Nephron (organoid): ENCODE results near the gene JMJD1C.

ENCODE experiments used
- H3K27ac Mint-ChIP-seq, 3 experiments: 2 replicates each; pipeline ENCODE4 v1.8.0; 2020; ENCODE audit warnings: mixed read lengths in 3 of 3, mild to moderate bottlenecking in 2 of 3, moderate library complexity in 1 of 3
- H3K27me3 Mint-ChIP-seq: 2 replicates; pipeline ENCODE4 v1.8.0; 2021; ENCODE audit warnings: low read depth, mild to moderate bottlenecking, moderate library complexity, mixed read lengths
- H3K36me3 Mint-ChIP-seq: 2 replicates; pipeline ENCODE4 v1.8.0; 2020; ENCODE audit warnings: low read depth, mixed read lengths
- H3K4me1 Mint-ChIP-seq: 2 replicates; pipeline ENCODE4 v1.8.0; 2020; ENCODE audit warnings: mixed read lengths
- H3K4me3 Mint-ChIP-seq, 3 experiments: 2 replicates each; pipeline ENCODE4 v1.8.0; 2020; ENCODE audit warnings: mild to moderate bottlenecking in 3 of 3, mixed read lengths in 3 of 3, moderate library complexity in 2 of 3
- H3K9me3 Mint-ChIP-seq: 2 replicates; pipeline ENCODE4 v1.8.0; 2020; ENCODE audit warnings: mixed read lengths
- CTCF ChIP-seq, 3 experiments: fragments of 200-600 bp; sonication (generic); IDR thresholded peaks; one replicate each; pipeline ENCODE4 v1.5.0; 2021; ENCODE audit warnings: antibody characterized with exemption in 3 of 3; ENCODE audit not compliant: unreplicated experiment in 3 of 3

The JMJD1C gene

DNA sequence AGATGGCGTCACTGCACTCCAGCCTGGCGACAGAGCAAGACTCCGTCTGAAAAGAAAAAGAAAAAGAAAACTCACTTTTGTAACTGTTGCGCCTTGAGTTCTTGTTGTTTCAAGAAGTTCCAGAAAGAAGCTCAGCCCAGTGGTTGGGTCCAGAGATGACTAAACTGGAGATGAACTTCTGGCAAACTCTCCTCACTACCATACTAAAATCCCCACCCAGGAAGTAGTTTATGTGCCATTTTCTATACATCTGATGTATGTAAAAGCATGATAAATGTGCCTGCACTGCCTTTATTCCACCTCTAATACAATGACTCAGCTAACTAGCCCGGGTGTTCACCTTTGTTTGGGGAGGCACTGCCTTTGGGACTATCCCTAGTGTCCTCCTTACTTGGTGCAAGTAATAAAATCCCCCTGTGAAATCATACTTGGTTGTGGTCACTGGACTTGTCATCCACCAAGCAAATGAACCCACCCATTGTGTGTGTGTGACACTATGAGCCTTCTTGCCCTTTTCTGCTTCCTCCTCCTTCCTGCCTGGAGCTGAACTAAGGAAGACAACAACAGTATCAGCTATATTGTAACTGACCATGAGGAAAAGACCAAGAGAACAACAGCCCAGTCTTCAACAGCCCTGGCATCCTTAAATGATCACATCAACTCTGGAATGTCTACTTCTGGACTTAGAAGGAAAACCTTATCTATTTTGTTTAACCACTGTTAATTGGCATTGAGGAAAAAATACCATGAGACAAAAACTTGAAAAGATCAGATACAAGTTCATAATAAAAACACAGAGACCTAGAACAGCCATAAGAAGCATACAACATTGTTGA is 33.6 kb downstream of the JMJD1C start:
- H3K4me3 Mint-ChIP-seq, result no peak overlapping the region
- H3K27ac Mint-ChIP-seq, result peak overlapping the region in 1 of 3 experiments; percentile 33
- H3K9me3 Mint-ChIP-seq, result no peaks in the 10 kb centered on the region
- H3K36me3 Mint-ChIP-seq, result peaks cover 20% of the 10 kb centered on the region
- H3K27me3 Mint-ChIP-seq, result no peaks in the 10 kb centered on the region
- peaks cover 45% of the 10 kb centered on the region for H3K4me1 Mint-ChIP-seq
- no peak for TF ChIP-seq CTCF (IDR thresholded peaks at IDR 0.05; ENCODE audit: unreplicated experiment in 3 of 3)

DNA sequence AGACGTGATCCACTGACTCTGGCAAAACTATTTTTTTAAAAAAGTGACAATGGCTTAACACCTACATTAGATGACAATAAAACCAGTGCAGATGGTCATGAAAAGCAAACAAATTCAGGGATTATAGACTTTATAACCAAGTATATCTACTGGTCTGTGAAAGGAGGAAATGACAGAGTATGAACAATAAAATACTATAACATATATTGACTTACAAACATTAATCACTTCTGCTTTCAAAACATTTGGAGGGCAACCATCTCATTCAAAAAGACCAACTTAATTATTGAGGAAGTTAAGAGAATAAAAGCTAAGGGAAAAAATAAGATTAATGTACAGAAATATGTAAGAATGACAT is 34.8 kb downstream of the JMJD1C start:
- H3K27me3 Mint-ChIP-seq, result no peaks in the 10 kb centered on the region
- H3K9me3 Mint-ChIP-seq, result no peaks in the 10 kb centered on the region
- TF ChIP-seq CTCF (IDR thresholded peaks at IDR 0.05; ENCODE audit: unreplicated experiment in 3 of 3), result no peak
- H3K27ac Mint-ChIP-seq, result peak overlapping the region in 1 of 3 experiments; percentile 73
- peaks cover 45% of the 10 kb centered on the region for H3K4me1 Mint-ChIP-seq
- H3K36me3 Mint-ChIP-seq, result peaks cover 20% of the 10 kb centered on the region
- H3K4me3 Mint-ChIP-seq, result no peak overlapping the region

DNA sequence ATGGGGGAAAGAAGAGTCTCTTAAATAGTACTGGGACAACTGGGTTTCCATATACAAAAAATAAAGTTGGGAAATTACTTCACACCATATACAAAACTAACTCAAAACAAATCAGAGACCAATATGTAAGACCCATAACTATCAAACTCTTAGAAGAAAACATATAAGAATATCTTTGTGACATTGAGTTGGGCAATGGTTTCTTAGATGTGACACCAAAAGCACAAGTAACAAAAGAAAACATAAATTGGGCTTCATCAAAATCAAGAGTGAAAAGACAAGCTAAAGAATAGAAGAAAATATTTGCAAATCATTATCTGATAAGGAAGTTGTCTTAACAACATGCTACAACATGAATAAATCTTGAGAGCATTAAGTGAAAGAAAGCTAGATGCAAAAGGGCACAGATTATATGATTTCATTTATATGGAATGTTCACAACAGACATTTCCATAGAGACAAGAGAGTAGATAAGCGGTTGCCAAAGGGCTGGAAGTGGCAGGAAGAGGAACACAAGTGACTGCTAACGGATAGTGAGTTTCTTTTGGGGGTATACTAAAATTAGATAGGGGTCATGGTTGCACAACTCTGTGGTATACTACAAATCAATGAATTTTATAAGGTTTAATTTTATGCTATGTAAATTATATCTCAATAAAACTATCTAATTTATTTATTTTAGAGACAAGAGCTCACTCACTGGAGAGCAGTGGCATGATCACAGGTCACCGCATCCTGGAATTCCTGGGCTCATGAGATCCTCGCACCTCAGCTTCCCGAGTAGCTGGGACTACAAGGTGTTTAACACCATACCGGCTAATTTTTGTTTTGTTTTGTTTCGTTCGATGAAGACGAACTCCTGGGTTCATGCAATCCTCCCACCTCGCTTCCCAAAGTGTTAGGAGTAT is 35.4 kb downstream of the JMJD1C start:
- Mint-ChIP-seq H3K27me3 (no peaks in the 10 kb centered on the region), H3K36me3 (peaks cover 20% of the 10 kb centered on the region), H3K27ac (peak overlapping the region; percentile 4 to 73 (median 58)), H3K9me3 (no peaks in the 10 kb centered on the region), H3K4me3 (no peak overlapping the region), H3K4me1 (peaks cover 45% of the 10 kb centered on the region)
- no peak for TF ChIP-seq CTCF (IDR thresholded peaks at IDR 0.05; ENCODE audit: unreplicated experiment in 3 of 3)

DNA sequence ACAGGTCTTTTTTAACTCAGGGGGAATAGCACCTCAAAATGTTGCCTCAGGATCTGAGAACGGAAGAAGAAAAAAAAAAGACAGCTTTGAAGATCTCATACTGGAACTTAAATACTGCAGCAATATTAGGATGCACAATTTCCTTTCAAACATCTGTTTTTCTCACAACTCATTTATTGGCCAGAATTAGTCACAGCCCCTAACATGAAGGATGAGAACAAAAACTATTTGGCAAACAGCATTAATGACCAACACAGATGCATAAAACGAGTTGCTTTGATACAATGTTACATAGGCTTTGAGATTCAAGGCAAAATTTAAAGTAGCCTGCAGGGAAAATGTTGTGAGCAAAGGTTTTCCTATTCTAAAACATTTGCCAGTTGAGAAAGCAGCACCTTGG is 36.5 kb downstream of the JMJD1C start:
- Mint-ChIP-seq H3K9me3 (no peaks in the 10 kb centered on the region), H3K27ac (peak overlapping the region in 2 of 3 experiments; percentile 21 to 73), H3K4me3 (no peak overlapping the region), H3K27me3 (no peaks in the 10 kb centered on the region), H3K4me1 (peaks cover 36% of the 10 kb centered on the region), H3K36me3 (peaks cover 20% of the 10 kb centered on the region)
- TF ChIP-seq CTCF (IDR thresholded peaks at IDR 0.05; ENCODE audit: unreplicated experiment in 3 of 3), result no peak

DNA sequence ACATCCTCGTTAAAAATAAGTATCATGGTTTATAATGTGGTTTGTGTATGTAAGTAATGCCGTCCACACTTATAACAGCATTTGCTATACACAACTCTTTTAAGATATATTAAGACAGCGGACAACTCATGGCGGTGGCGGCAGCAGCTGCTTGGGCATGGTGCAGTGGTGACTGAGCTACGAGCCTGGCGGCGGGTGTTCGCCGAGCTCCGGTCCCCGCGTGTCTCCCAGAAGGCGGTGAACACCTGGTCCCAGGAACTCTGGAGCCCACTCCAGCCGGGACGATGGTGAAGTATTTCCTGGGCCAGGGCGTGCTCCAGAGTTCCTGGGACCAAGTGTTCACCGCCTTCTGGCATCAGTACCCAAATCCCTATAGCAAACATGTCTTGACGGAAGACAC is 38.8 kb downstream of the JMJD1C start:
- no peak overlapping the region for H3K27ac Mint-ChIP-seq
- no peak for TF ChIP-seq CTCF (IDR thresholded peaks at IDR 0.05; ENCODE audit: unreplicated experiment in 3 of 3)
- no peak overlapping the region for H3K4me3 Mint-ChIP-seq
- H3K36me3 Mint-ChIP-seq, result peaks cover 15% of the 10 kb centered on the region
- H3K27me3 Mint-ChIP-seq, result no peaks in the 10 kb centered on the region
- H3K4me1 Mint-ChIP-seq, result peaks cover 29% of the 10 kb centered on the region
- no peaks in the 10 kb centered on the region for H3K9me3 Mint-ChIP-seq
